ENCODE measurements around the gene RNF138.
A peak's percentile ranks its signal among the peaks of the same experiment; 100 is the strongest.

- TF ChIP-seq USF2 (IDR thresholded peaks at IDR 0.05): no peak
- peak; percentile 72 for TF ChIP-seq CTCF (IDR thresholded peaks at IDR 0.05)
- no peak for TF ChIP-seq REST (IDR thresholded peaks at IDR 0.05)
- no peak for TF ChIP-seq CHD2 (IDR thresholded peaks at IDR 0.05; ENCODE audit: low read length, partially characterized antibody)
- TF ChIP-seq EP300 (IDR thresholded peaks at IDR 0.05): no peak
- TF ChIP-seq ZFP36 (IDR thresholded peaks at IDR 0.05; ENCODE audit: borderline replicate concordance, partially characterized antibody): no peak
- no peak for TF ChIP-seq MAX (IDR thresholded peaks at IDR 0.05)
- TF ChIP-seq CHD4 (IDR thresholded peaks at IDR 0.05; ENCODE audit: borderline replicate concordance): no peak
- no peak for TF ChIP-seq CEBPB (IDR thresholded peaks at IDR 0.05)
- no peak for TF ChIP-seq POLR2A (IDR thresholded peaks at IDR 0.05; ENCODE audit: low read length)
- no peak for TF ChIP-seq POLR2AphosphoS2 (conservative IDR thresholded peaks at IDR 0.05; ENCODE audit: low read length)
- no peak for TF ChIP-seq KDM5A (IDR thresholded peaks at IDR 0.05)
- no peak for TF ChIP-seq HMGXB4 (CRISPR knock-in tag; IDR thresholded peaks at IDR 0.05; ENCODE audit: borderline replicate concordance)
These were observed 66.5 kb downstream of the RNF138 start for GRCh38 chr18:32158108-32158624.
